GM21528 (cell line): ENCODE results near the gene ZC3H18.
"Not testable (repeated sequence)": the region's sequence is repeated elsewhere in the genome, so short reads cannot be mapped to it uniquely, and the experiment has no call there.

Experiments
- ATAC-seq: cut with Tn5 transposase; IDR thresholded peaks from one replicate; pipeline ENCODE4 v1.9.1; 2021; ENCODE audit warnings: mild to moderate bottlenecking, moderate library complexity; ENCODE audit not compliant: unreplicated experiment, low FRiP score

ZC3H18 gene

GRCh38 chr16:88667461-88667860 lies 97.3 kb downstream of the ZC3H18 start:
- no peak for ATAC-seq

- ATAC-seq, result not testable (repeated sequence)
Observed at GRCh38 chr16:88669493-88669892, 99.3 kb downstream of the ZC3H18 start.

GRCh38 chr16:88669980-88670379 lies 99.8 kb downstream of the ZC3H18 start:
- no peak for ATAC-seq

DNA sequence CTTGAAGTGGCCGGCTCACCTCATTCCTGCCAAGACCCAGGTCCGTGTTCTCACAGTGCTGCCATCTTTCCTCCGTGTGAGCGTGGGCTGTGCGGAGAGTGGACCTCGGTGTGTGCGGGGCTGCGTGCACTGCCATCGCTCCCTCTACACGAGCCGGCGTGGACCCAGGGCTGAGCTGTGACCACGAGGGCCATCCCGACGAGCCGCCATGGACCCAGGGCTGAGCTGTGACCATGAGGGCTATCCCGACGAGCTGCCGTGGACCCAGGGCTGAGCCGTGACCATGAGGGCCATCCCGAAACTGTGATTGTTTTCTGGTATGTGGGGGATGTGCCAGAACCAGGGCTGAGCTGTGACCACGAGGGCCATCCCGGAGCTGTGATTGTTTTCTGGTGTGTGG lies 101.6 kb downstream of the ZC3H18 start:
- ATAC-seq, result no peak

DNA sequence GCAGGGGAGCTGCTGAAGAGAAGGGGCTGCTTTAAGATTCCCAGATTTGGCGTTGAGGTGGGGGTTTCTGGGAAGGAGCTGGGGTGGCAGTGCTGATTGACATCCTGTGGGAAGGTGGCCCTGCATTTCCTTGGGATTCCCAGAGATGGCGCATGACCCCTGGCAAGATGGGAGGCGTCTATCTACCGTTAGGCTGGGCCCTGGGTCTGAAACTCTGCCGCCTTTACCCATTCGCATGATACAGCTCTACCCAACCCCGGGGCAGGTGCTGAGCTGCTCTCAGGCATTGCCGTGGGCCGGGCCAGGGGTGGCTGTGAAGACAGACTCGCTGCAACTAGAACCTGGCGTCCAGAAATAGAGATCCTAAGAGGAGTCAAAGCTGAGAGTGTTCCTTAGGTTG lies 102.6 kb downstream of the ZC3H18 start:
- ATAC-seq, result no peak

DNA sequence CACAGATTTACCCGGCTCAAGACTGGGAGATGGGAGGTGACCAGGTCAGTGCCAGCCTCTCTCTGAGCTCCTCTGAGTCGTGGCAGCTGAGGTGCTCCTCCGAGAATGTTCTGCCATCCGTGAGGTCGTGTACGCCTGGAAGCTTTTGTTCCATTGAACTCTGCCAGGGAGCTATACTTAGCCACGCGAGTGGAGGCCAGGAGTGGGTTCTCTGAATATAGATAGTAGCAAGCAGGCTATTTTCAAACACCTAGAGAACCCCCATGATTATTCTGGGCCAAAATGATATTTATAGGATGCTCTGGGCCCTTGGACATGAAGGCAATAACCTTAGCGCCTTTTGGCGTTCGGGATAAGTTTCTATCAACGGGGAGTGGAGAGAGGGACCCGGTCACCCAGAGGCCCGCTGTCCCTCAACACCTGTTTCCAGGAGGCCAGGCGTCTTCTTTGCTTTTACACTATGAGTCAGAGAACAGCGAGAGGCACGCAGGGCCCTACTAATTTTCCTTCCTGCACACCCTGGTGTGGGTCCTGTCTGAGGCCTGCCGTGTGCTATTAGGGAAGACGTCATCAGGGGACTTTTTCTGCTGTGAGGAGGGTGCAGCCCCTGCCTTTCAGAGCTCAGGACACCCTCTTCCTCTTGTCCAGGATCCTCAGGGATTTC lies 103.6 kb downstream of the ZC3H18 start:
- no peak for ATAC-seq

DNA sequence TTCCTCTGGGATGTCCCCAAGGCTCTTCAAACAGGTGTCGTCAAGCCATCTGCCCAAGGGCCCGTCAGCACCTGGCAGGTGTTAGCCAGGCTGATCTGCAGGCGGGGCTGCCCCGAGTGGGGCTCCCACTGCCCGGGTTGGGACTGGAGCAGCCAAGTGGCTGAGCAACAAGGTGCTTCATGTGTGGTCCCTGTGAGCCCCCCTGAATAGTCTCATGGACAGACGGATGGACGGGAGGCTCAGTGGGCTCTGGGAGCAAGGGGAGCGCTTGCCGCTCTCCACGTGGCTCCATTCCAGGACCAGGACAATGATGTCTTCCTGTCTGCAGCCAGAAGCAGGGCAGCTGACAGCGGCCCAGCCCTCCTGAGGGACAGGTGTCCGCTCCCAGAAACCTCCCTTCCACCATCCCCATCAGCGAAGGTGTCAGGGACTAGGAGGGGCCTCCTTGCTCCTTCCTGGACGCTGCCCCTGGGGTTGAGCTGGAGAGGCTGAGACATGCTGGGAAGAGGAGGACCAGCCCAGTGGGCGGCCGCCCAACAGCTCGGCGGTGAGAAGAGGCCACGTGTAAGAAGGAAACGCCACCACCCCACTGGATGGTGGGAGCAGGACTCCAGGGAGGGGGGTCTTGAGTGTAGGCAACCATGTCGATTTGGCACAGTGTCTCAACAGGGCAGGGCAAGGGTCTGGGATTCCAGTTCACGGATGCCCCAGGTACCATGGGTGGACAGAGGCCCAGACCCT lies 106.5 kb downstream of the ZC3H18 start:
- no peak for ATAC-seq

DNA sequence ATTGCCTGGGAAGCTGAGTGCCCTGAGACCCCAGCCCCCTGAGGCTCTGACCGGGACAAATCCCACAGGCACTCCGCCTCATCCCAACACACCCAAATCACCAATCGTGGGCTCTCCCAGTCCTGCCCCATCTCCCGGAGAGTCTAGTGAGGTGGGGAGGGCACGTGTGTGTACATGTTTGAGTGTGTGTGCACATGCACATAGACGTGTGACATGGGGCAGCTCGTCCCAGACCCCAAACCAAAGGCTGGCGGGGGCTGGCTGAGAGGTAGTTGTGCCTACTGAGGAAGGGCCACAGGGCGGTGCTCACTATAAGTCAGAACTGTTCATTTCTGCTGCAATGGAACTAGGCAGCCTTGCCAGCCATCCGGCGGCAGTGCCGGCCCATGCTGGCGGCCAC lies 107.5 kb downstream of the ZC3H18 start:
- ATAC-seq, result no peak

DNA sequence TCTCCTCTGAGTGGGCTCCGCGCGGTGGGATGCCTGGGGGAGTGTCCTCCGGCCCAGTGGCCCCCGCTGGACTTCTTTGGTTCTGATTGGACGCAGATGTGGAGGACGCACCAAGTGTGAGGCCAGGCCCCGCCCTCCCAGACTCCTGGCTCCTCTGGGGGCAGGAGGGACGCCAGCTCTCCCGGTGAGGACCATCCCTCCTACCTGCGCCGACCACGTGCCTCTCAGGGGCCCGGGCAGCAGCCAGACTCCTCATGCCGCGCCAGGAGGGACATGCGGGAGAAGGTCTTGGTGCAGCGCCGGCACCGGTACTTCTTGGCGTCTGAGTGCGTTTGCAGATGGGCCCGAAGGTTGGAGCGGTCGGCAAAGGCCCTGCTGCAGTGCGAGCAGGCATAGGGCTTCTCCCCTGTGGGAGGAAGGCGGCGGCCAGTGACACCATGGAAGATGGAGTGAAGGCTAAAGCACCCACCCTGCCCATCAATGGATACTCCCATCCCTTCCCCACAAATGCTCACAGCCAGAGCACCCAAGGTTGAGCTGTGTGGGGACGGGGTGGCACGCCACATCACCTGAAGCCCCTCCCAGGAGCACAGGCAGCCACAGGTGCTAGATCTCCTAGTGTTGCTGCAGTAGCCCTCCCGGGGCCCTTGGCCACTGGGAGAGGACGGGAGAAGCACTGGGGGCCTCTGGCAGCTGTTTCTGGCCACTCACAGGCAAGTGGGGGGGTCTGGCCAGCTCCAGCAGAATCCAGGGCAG lies 108.2 kb downstream of the ZC3H18 start:
- ATAC-seq, result no peak

GRCh38 chr16:88680554-88681083 lies 110.4 kb downstream of the ZC3H18 start:
- ATAC-seq, result no peak

GRCh38 chr16:88681084-88681680 lies 111.0 kb downstream of the ZC3H18 start:
- no peak for ATAC-seq
